ENCODE results near the gene ADGRB3.

ADGRB3 gene

DNA sequence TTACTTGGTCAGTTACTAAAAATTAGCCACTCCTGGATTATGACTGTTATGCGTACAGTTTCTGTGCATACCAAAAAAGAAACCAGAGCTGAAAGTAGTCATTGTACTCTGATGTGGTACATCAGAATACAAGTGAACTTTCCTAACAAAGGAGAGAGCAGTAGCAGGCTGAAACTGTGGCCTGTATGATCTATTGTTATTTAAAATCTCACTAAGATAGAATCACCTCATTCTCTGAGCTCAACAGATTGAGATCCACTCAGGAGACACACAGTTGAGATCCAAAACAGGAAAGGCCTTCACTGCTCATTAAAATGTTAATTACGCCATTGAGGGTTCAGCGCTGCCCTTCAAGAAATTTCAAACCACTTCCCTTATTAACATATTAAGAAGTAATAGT lies 585.3 kb downstream of the ADGRB3 start:
- no peaks in the 10 kb centered on the region for H3K9me2 ChIP-seq (replicated peaks; ENCODE audit: insufficient read depth, low read length)
- no peak overlapping the region for H3K27ac ChIP-seq (ENCODE audit: low read length)
- no peak overlapping the region for H3K4me3 ChIP-seq (ENCODE audit: low read length)
- H3K27me3 ChIP-seq (replicated peaks; ENCODE audit: insufficient read depth, low read length): no peaks in the 10 kb centered on the region
- H3K9ac ChIP-seq (ENCODE audit: low read length): no peak overlapping the region
- H3K4me2 ChIP-seq (ENCODE audit: low read depth, low read length): no peak overlapping the region
- no peaks in the 10 kb centered on the region for H3K79me2 ChIP-seq (ENCODE audit: low read length)
- no peak for DNase-seq
- H3K4me1 ChIP-seq (ENCODE audit: low read length): no peaks in the 10 kb centered on the region
- H3K9me3 ChIP-seq (replicated peaks; ENCODE audit: insufficient read depth, low read length): no peaks in the 10 kb centered on the region
- no peaks in the 10 kb centered on the region for H3K36me3 ChIP-seq (replicated peaks; ENCODE audit: insufficient read depth, low read length)
- H2AFZ ChIP-seq (ENCODE audit: low read length): no peak overlapping the region
- no peaks in the 10 kb centered on the region for H4K20me1 ChIP-seq (ENCODE audit: insufficient read depth, low read length)
- no peak for TF ChIP-seq EZH2phosphoT487 (IDR thresholded peaks at IDR 0.05; ENCODE audit: low read length)
- no peak for TF ChIP-seq EZH2 (optimal IDR thresholded peaks at IDR 0.05; ENCODE audit: low read depth, low read length)
- no peak for TF ChIP-seq CTCF (IDR thresholded peaks at IDR 0.05; ENCODE audit: low read length)
- no peaks in the 10 kb centered on the region for H3F3A ChIP-seq (ENCODE audit: insufficient read depth, low read length)

DNA sequence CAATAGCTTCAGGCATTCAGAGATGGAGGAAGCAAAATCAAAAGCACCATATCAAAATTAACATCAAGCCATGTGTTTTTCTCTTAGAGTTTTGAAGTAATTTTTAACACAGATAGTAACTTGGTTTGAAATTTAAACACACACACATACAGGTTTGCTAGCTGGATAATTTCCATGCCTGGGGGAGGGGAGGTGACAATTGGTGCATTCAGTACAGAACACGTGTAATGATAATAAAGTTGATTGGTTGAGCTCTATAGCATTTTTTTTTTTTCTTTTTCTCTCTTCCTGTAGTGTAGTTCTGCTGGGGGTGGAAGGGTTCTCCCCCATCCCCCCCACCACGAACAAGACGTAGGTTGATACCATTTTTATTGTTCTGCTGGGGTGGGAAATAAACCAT lies 596.9 kb downstream of the ADGRB3 start:
- Histone ChIP-seq H3K9ac (ENCODE audit: low read length) (no peak overlapping the region), H3K4me2 (ENCODE audit: low read depth, low read length) (no peak overlapping the region), H3K4me1 (ENCODE audit: low read length) (no peaks in the 10 kb centered on the region), H3K4me3 (ENCODE audit: low read length) (no peak overlapping the region), H2AFZ (ENCODE audit: low read length) (no peak overlapping the region), H3F3A (ENCODE audit: insufficient read depth, low read length) (no peaks in the 10 kb centered on the region), H3K9me3 (replicated peaks; ENCODE audit: insufficient read depth, low read length) (no peaks in the 10 kb centered on the region), H4K20me1 (ENCODE audit: insufficient read depth, low read length) (no peaks in the 10 kb centered on the region), H3K27ac (ENCODE audit: low read length) (no peak overlapping the region), H3K36me3 (replicated peaks; ENCODE audit: insufficient read depth, low read length) (no peaks in the 10 kb centered on the region), H3K9me2 (replicated peaks; ENCODE audit: insufficient read depth, low read length) (no peaks in the 10 kb centered on the region), H3K27me3 (replicated peaks; ENCODE audit: insufficient read depth, low read length) (no peaks in the 10 kb centered on the region), H3K79me2 (ENCODE audit: low read length) (no peaks in the 10 kb centered on the region)
- TF ChIP-seq EZH2 (optimal IDR thresholded peaks at IDR 0.05; ENCODE audit: low read depth, low read length): no peak
- no peak for TF ChIP-seq EZH2phosphoT487 (IDR thresholded peaks at IDR 0.05; ENCODE audit: low read length)
- no peak for TF ChIP-seq CTCF (IDR thresholded peaks at IDR 0.05; ENCODE audit: low read length)
- DNase-seq: no peak

DNA sequence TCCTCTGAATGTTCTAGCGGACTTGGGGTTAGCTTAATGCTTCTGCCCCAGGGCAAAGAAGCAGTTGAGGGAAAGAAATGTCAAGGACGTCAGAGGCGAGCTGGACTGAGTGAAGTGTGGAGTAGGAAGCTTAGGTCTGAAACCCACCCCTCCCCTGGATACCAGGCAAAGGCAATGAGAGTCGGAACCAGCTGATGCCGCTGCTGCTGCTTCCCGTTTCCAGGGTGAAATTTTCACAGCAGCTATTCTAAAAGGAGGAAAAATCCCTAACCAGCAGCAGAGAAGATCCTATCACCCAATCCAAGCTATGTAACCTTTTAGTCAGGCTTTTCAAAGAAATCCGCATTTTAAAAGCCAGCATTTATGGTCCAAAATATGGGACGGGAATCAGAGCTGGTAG lies 597.4 kb downstream of the ADGRB3 start:
- DNase-seq: no peak
- Histone ChIP-seq H3K9me3 (replicated peaks; ENCODE audit: insufficient read depth, low read length) (no peaks in the 10 kb centered on the region), H3K36me3 (replicated peaks; ENCODE audit: insufficient read depth, low read length) (no peaks in the 10 kb centered on the region), H3K27ac (ENCODE audit: low read length) (no peak overlapping the region), H4K20me1 (ENCODE audit: insufficient read depth, low read length) (no peaks in the 10 kb centered on the region), H2AFZ (ENCODE audit: low read length) (no peak overlapping the region), H3K9ac (ENCODE audit: low read length) (no peak overlapping the region), H3F3A (ENCODE audit: insufficient read depth, low read length) (no peaks in the 10 kb centered on the region), H3K27me3 (replicated peaks; ENCODE audit: insufficient read depth, low read length) (no peaks in the 10 kb centered on the region), H3K4me1 (ENCODE audit: low read length) (no peaks in the 10 kb centered on the region), H3K79me2 (ENCODE audit: low read length) (no peaks in the 10 kb centered on the region), H3K4me2 (ENCODE audit: low read depth, low read length) (no peak overlapping the region), H3K9me2 (replicated peaks; ENCODE audit: insufficient read depth, low read length) (no peaks in the 10 kb centered on the region), H3K4me3 (ENCODE audit: low read length) (no peak overlapping the region)
- TF ChIP-seq EZH2 (optimal IDR thresholded peaks at IDR 0.05; ENCODE audit: low read depth, low read length) (no peak), EZH2phosphoT487 (IDR thresholded peaks at IDR 0.05; ENCODE audit: low read length) (no peak), CTCF (IDR thresholded peaks at IDR 0.05; ENCODE audit: low read length) (no peak)
